GM12873 (cell line): ENCODE data around the gene COQ7.

ENCODE experiments used
- TF ChIP-seq, protein P1 (sequence below): IDR thresholded peaks from 2 replicates; pipeline ENCODE4 v1.5.1; 2012; ENCODE audit warnings: low read depth, mild to moderate bottlenecking, moderate library complexity, low read length, control low read depth; ENCODE audit not compliant: insufficient read depth; ENCODE audit errors: missing control alignments

COQ7 gene

DNA sequence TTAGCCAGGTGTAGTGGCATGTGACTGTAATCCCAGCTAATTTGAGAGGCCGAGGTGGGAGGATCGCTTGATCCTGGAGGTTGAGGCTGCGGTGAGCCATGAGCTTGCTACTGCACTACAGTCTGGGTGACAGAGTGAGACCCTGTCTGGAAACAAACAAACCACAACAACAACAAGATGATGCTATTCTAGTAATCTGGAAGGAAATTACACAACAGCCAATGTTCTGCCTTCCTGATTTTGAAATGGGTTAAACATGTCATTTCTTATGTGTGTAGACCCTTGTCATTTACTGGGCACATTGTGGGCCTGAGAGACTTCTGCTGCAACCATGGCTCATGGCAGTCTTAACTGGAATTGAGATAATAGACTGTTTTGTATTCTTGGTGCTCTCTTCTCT, 5.9 kb downstream of the COQ7 start:
- TF ChIP-seq, protein P1, sequence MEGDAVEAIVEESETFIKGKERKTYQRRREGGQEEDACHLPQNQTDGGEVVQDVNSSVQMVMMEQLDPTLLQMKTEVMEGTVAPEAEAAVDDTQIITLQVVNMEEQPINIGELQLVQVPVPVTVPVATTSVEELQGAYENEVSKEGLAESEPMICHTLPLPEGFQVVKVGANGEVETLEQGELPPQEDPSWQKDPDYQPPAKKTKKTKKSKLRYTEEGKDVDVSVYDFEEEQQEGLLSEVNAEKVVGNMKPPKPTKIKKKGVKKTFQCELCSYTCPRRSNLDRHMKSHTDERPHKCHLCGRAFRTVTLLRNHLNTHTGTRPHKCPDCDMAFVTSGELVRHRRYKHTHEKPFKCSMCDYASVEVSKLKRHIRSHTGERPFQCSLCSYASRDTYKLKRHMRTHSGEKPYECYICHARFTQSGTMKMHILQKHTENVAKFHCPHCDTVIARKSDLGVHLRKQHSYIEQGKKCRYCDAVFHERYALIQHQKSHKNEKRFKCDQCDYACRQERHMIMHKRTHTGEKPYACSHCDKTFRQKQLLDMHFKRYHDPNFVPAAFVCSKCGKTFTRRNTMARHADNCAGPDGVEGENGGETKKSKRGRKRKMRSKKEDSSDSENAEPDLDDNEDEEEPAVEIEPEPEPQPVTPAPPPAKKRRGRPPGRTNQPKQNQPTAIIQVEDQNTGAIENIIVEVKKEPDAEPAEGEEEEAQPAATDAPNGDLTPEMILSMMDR: no peak

DNA sequence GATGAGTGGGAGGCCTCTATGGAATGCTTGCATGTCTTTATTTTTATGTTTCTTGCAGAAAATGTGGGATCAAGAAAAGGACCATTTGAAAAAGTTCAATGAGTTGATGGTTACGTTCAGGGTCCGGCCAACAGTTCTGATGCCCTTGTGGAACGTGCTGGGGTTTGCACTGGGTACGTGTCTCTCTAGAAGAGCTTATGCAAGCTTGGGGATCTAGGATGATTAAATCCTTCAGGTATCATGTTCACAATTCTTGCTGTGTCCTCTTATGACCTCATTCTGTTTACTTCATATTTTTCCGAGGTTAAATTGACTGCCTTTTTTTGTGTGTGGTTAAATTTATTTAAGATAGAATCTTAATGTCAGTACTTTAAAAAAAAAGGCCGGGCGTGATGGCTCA, 6.4 kb downstream of the COQ7 start:
- TF ChIP-seq, protein P1: no peak

DNA sequence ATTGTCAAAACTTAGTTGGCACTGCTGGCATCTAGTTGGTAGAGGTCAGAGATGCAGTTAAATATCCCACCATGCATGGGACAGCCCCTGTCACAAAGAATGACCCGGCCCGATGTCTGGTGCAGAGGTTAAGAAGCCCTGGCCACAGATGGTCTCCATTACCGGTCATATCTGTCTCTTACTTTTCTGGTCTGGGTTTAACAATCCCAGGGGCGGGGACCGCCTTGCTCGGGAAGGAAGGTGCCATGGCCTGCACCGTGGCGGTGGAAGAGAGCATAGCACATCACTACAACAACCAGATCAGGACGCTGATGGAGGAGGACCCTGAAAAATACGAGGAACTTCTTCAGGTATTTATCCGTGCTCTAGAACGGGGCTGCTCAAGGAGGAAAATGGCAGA, 8.1 kb downstream of the COQ7 start:
- TF ChIP-seq, protein P1: no peak

DNA sequence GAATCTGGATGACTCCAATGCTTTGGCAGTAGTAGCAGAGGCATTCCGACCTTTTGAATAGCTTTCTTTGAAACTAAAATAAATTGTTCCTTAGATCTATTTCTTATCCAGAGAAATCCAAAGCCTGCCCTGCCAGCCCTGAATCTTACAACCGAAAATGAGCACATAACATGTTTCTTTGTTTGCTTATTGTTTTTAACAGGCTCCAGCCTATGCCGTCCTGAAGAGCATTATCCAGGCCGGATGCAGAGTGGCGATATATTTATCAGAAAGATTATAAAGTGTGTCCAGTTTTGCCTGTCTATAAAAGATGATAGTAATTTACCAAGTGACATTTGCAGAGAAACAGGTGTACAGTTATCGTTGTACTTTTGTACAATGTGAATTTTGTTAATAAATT, 10.5 kb downstream of the COQ7 start:
- TF ChIP-seq, protein P1: no peak

DNA sequence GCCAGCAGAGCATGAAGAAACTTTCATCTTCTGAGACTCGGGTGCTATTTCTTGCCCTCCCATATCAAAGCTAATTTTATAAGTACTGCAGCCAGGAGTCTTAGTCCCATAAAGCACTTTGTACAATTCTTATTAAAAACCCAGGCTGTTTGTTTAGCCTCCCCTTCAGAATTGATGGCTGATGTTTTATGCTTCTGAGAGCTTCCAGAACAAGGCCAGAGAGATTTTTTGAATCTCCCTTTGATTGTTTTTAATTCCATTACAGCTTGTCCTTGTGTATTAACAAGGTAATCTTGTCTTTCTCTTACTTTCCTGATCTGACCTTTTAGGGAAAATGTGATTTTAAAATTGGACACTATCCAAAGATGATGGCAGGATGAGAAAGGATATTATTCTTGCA, 16.3 kb downstream of the COQ7 start:
- TF ChIP-seq, protein P1: no peak

DNA sequence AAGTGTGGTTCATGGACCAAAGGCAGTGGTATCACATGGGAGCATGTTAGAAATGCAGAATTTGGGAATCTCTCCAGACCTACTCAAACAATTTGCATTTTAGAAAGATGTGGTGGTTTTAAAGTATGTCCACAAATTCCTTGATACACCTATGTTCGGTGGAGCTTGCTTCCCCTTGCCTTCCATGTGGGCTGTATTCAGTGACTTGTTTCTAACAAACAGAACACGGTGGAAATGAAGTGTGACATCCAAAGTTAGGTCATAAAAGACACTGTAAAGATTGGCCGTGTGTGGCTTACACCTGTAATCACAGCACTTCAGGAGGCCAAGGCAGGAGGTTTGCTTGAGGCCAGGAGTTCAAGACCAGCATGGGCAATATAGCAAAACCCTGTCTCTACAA, 16.7 kb downstream of the COQ7 start:
- TF ChIP-seq, protein P1: no peak

DNA sequence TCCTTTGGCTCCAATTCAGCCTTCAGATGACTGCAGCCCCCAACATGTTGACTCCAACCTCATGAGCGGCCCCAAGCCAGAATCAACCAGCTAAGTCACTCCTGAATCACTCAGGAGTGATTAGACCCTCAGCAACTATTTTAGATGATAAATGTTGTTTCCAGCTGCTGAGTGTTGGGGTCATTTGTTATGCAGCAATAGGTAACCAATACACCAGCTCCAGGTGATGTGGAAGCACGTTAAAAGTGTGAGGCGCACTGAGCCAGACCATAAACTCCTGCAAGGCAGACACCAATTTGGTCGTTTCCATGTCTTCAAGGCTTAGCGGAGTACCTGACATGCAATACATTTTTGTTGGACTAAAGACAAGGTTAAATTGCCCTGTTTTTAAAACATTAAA, 17.5 kb downstream of the COQ7 start:
- TF ChIP-seq, protein P1: no peak
